Osteoblast (primary cell): ENCODE data around the gene SLC24A3. TPM values are rescaled to one million over a fixed set of nuclear protein-coding genes. Genes with fewer than 3 reads are reported as not detected.
A peak's percentile ranks its signal among the peaks of the same experiment; 100 is the strongest.

Source experiments
- DNase-seq: peaks from one replicate; pipeline ENCODE4 v3.0.0; 2011; ENCODE audit warnings: low spot score, mixed read lengths; ENCODE audit not compliant: insufficient read length; ENCODE audit errors: missing footprints
- H2AFZ ChIP-seq: 2 replicates; pipeline ENCODE4 v1.6.0; 2011; ENCODE audit warnings: mild to moderate bottlenecking, low read length
- H3K27ac ChIP-seq: 2 replicates; pipeline ENCODE4 v1.5.1; 2011; ENCODE audit warnings: mild to moderate bottlenecking, low read depth, low read length, moderate library complexity
- H3K27me3 ChIP-seq: 2 replicates; pipeline ENCODE4 v1.6.0; 2012; ENCODE audit warnings: mild to moderate bottlenecking, control low read depth, inconsistent platforms, low read length, moderate library complexity; ENCODE audit not compliant: insufficient read depth
- H3K36me3 ChIP-seq: 2 replicates; pipeline ENCODE4 v1.5.1; 2011; ENCODE audit warnings: mild to moderate bottlenecking, low read length, control low read depth, moderate library complexity; ENCODE audit not compliant: insufficient read depth
- H3K4me1 ChIP-seq: 2 replicates; pipeline ENCODE4 v1.5.1; 2011; ENCODE audit warnings: mild to moderate bottlenecking, low read length, control low read depth, moderate library complexity; ENCODE audit not compliant: insufficient read depth
- H3K4me2 ChIP-seq: 2 replicates; pipeline ENCODE4 v1.6.0; 2011; ENCODE audit warnings: mild to moderate bottlenecking, low read length; ENCODE audit not compliant: insufficient read depth
- H3K4me3 ChIP-seq: fragments of 200-600 bp; sonication (generic); 3 replicates; pipeline ENCODE4 v1.5.1; 2012; ENCODE audit warnings: mild to moderate bottlenecking, low read length, inconsistent platforms; ENCODE audit not compliant: insufficient read depth
- H3K79me2 ChIP-seq: 2 replicates; pipeline ENCODE4 v1.6.0; 2012; ENCODE audit warnings: mild to moderate bottlenecking, low read length, control low read depth, inconsistent platforms; ENCODE audit not compliant: insufficient read depth
- H3K9me3 ChIP-seq: 2 replicates; pipeline ENCODE4 v1.5.1; 2011; ENCODE audit warnings: low read depth, low read length, control low read depth
- H4K20me1 ChIP-seq: 2 replicates; pipeline ENCODE4 v1.6.0; 2012; ENCODE audit warnings: mild to moderate bottlenecking, low read length, control low read depth; ENCODE audit not compliant: insufficient read depth
- CTCF ChIP-seq: IDR thresholded peaks from 2 replicates; pipeline ENCODE4 v1.5.1; 2011; ENCODE audit warnings: mild to moderate bottlenecking, low read depth, low read length, moderate library complexity; ENCODE audit errors: extremely low read depth
- total RNA-seq: library from RNA; depleted of rRNA; stranded (reverse); fragments of >200 nt; gene quantifications from 2 replicates; pipeline ENCODE4 v1.2.3, GENCODE V29; 2012

SLC24A3 gene
- total RNA-seq, 1 donor = 1.1 TPM

DNA sequence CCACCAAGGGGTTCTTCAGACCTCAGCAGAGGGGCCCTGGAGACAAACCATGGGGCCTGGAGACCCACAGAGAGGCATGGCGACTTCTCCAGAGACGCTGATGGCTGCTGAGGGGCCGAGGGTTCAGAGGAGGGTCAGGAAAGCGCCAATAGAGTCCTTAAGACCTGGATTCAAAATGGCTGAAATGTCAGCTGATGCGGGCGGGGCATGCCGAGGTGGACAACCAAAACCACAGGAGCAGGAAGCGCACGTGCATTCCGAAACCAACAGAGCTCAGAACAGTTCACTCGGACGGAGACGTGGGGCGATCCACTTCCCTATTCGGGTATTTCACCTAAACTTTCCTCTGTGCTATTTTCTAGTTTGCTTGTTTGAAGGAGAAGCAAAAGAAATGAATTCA, 445.7 kb downstream of the SLC24A3 start:
- Histone ChIP-seq H3K27me3 (peaks cover 33% of the 10 kb centered on the region), H3K4me1 (no peaks in the 10 kb centered on the region), H3K4me3 (no peak overlapping the region), H3K9me3 (no peaks in the 10 kb centered on the region), H4K20me1 (no peaks in the 10 kb centered on the region), H2AFZ (no peak overlapping the region), H3K27ac (no peak overlapping the region), H3K4me2 (no peak overlapping the region), H3K36me3 (no peaks in the 10 kb centered on the region), H3K79me2 (no peaks in the 10 kb centered on the region)
- no peak for DNase-seq
- TF ChIP-seq CTCF = no peak

DNA sequence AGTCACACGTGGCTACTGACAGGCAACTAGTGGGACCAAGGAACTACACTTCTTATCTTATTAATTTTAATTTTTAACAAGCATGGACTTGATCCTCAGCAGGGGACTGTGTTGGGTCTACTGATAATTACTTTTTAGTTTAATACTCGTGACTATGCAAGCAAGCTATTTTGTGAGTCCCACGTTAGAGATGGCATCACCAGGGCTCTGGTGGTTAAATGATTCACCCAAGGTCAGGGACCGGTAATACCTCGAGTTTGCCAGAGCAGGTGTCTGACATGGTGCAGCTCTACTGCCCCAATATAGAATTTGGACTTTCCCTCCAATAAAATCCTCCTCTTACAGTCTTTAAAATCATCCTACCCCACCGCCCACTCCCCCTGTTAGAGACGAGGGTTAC, 447.0 kb downstream of the SLC24A3 start:
- Histone ChIP-seq H3K27ac (no peak overlapping the region), H3K79me2 (no peaks in the 10 kb centered on the region), H3K36me3 (no peaks in the 10 kb centered on the region), H3K4me1 (no peaks in the 10 kb centered on the region), H3K9me3 (no peaks in the 10 kb centered on the region), H2AFZ (no peak overlapping the region), H3K4me3 (no peak overlapping the region), H4K20me1 (no peaks in the 10 kb centered on the region), H3K4me2 (no peak overlapping the region), H3K27me3 (peaks cover 33% of the 10 kb centered on the region)
- TF ChIP-seq CTCF = no peak
- no peak for DNase-seq

GRCh38 chr20:19660808-19661378, 448.5 kb downstream of the SLC24A3 start:
- Histone ChIP-seq H3K27ac (no peak overlapping the region), H3K79me2 (no peaks in the 10 kb centered on the region), H3K4me3 (no peak overlapping the region), H4K20me1 (no peaks in the 10 kb centered on the region), H3K9me3 (no peaks in the 10 kb centered on the region), H3K4me1 (no peaks in the 10 kb centered on the region), H3K4me2 (no peak overlapping the region), H3K27me3 (peaks cover 36% of the 10 kb centered on the region), H3K36me3 (no peaks in the 10 kb centered on the region), H2AFZ (no peak overlapping the region)
- DNase-seq = no peak
- TF ChIP-seq CTCF = no peak

- Histone ChIP-seq H3K4me3 (no peak overlapping the region), H3K4me1 (no peaks in the 10 kb centered on the region), H3K27me3 (peaks cover 34% of the 10 kb centered on the region), H4K20me1 (no peaks in the 10 kb centered on the region), H3K36me3 (no peaks in the 10 kb centered on the region), H2AFZ (no peak overlapping the region), H3K4me2 (no peak overlapping the region), H3K27ac (no peak overlapping the region), H3K79me2 (no peaks in the 10 kb centered on the region), H3K9me3 (no peaks in the 10 kb centered on the region)
- peak; percentile 98 for TF ChIP-seq CTCF
- peak; percentile 91 for DNase-seq
Observed at GRCh38 chr20:19661717-19662636, 449.5 kb downstream of the SLC24A3 start.
